Midbrain (tissue), 1 donor: ENCODE data around the gene HIPK3.
A peak's percentile ranks its signal among the peaks of the same experiment; 100 is the strongest.
"Not testable (repeated sequence)": the region's sequence is repeated elsewhere in the genome, so short reads cannot be mapped to it uniquely, and the experiment has no call there.

Experiments
- DNase-seq: peaks from one replicate; lab custom pipeline; 2025; lab: John Stamatoyannopoulos, UW

HIPK3 gene

DNA sequence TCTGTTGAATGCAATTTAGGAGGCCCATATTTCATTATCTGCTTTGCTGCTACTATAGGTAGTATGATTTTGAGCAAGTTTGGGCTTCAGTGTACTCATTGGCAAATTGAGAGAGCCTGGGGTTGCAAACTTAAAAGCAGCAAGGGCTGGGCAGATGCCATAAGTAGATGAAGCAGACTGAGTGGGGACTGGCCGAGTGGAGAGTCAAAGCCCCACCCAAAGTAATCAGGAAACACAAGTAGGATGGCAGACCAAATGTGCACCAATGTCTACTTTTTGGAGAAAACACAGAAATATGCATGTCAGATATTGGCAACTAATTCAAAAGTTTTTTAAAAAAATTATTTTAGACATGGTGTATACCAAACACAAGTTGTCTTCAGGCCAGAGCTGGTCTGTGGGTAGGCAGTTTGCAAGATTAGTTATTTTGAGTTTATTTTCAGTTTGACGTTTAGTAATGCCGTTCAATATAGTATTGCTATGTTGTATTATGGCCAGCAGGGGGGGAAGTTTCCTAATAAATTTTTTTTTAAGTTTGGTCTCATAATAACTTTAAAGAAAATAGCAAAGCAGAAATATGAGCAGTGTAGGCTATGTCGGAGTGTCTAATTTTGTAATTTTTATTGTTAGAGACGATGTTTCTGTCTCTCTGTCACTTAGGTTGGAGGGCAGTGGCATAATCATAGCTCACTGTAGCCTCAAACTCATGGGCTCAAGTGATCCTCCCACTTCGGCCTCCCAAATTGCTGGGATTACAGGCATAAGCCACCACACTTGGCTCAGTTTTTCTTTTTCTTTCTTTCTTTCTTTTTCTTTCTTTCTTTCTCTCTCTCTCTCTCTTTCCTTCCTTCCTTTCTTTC lies 105.1 kb downstream of the HIPK3 start:
- DNase-seq, result peak; percentile 46

DNA sequence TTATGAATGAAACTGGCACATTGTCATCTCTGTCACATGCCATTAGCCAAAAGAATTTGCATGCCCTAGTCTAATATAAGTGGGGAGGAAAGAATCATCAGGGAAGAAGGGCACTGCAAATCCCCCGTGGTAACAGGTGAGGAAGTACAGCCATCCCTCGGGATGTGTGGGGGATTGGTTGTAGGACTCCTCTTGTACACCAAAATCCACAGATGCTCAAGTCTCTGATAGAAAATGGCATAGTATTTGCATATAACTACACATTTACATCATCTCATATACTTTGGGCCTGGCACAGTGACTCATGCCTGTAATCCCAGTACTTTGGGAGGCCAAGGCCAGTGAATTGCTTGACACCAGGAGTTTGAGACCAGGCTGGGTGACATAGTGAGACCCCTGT lies 109.7 kb downstream of the HIPK3 start:
- no peak for DNase-seq

DNA sequence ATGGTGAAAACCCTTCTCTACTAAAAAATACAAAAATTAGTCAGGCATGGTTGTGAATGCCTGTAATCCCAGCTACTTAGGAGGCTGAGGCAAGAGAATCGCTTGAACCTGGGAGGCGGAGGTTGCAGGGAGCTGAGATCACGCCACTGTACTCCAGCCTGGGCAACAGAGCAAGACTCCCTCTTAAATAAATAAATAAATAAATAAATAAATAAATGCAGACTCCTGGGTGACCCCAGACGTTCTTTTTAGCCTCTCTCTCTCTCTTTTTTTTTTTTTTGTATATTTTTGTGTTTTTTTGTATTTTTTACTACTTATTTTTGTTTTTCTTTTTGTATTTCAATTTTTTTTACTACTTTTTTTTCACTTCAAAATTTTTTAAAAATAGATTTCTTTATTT lies 111.3 kb downstream of the HIPK3 start:
- DNase-seq, result not testable (repeated sequence)

DNA sequence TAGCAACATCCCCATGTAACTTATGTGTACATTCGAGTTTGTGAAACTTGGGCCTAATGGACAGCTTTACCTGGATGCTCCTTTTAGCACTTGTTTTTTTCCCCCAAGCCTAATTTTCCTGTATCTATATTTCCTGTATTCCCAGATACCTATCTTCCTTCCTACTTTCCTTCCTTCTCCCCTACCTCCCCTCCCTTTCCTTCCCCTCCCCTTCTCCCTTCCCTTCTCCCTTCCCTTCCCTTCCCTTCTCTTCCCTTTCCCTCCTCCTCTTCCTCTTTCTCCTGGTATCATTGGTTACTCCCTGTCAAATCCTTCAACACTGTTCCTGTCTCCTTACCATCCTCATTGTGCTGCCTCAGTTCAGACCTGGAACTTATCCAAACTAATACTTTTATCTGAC lies 111.8 kb downstream of the HIPK3 start:
- DNase-seq, result no peak

DNA sequence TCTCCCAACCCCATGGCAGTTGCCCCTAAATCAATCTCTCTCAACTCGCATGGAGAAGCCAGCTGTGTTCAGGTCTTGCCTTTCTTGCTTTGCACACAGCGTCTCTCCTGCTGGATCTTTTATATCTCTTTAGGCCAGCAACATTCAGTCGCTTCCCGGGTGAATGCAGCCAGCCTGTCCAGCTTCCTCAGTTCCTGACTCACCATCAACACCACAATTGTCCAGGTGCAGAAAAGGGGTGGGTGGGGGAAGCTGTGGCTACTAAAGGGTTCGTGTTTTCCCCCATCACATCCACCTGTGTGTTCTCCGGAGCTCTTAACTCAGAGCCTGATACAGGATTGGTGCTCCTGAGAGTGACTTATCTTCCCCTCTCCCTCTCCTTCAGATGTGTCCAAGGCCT lies 116.5 kb downstream of the HIPK3 start:
- DNase-seq, result no peak

DNA sequence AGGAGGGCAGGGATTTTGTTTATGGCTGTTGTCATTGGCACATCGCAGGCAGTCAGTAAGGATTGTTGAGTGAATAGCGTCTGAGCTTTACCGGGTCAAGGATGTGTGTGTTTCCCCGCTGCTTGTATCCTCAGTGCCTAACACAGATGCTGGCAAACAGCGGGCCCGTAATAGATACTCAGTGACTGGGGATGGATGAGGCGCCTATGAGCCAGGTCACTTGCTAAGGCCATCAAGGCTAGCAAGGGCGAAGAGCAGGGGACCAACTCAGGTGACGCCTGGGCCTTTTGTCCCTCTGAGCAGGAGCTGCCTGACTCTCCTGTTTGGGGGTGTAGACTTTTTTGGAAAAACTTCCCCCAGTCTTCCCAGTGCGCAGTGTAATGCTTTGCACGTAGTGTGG lies 118.1 kb downstream of the HIPK3 start:
- DNase-seq, result no peak

DNA sequence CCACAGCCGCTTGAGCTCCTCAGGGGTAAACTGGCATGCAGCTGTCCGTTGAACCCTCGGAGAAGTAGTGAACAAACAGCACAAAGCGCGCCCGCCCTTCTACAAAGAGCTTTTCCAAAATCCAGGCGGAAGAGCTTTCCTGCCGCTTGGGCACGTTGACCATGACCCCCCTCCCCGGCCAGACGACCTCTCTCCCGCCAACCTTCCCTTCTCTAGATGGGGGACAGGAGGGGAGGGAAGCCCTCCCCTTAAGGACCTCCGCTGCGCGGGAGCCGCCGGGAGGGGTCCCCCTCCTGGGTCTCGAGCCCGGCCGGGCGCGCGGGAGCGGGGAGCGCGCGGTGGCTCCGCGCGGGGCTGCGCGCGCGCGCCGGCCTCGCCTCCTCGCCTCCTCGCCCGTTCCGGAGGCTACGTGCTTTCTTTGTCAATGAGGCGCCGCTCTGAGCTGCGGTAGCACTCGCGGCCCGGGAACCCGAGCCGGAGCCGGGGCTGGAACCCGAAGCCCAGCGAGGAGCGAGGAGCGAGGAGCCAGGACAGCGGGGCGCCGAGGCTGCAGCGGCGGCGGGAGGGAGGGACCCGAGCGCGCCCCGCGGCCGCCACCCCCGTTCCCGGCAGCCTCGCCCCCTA lies 118.6 kb downstream of the HIPK3 start, which contains the start of gene KIAA1549L:
KIAA1549L (plus strand) TSS at position 421 of the 624 bp plus-strand sequence.
- peak; percentile 35 for DNase-seq

DNA sequence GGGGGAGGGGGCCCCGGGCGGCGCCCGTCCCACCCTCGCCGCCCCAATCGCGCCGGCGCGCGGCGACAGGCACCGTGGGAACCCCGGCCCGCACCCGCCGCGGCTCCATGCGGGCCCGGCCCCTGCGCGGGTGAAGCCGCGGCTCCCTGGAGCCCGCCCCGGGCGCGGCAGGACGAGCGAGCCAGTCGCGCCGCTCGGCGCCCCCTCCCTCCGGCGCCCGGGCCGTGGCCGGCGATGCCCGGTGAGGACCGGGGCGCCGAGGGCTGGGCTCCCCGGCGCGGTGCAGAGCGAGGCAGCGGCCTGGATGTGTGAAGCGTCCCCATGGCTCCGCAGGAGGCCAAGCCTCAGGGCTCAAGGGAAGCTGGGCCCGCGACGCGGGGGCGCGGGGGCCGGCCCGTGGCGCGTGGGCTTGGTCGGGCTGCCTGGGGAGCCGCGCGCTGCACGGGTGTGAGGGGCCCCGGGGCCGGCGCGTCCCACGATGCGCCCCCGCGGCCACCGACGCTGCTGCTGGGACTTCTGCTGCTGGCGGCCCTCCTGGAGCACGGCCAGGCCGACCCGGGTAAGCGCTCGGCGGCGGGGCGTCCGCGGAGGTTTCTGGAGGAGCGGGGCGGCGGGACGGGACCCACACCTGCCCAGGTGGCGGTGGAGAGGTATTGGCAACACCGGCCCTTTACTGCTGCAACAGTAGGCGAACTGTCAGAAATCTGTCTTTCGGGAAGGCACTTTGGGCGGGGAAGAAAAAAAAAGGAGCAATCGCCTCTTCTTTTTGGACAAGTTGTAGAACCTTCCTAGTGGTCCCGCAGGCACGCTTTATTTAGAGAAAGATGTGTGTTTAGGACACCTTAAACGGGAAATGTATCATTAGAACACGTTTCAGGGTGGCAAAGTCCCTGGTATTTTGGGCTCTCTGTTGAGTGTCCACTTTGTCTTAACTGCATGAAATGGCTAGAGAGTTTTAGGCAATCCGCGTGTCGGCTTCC lies 119.4 kb downstream of the HIPK3 start:
- no peak for DNase-seq

DNA sequence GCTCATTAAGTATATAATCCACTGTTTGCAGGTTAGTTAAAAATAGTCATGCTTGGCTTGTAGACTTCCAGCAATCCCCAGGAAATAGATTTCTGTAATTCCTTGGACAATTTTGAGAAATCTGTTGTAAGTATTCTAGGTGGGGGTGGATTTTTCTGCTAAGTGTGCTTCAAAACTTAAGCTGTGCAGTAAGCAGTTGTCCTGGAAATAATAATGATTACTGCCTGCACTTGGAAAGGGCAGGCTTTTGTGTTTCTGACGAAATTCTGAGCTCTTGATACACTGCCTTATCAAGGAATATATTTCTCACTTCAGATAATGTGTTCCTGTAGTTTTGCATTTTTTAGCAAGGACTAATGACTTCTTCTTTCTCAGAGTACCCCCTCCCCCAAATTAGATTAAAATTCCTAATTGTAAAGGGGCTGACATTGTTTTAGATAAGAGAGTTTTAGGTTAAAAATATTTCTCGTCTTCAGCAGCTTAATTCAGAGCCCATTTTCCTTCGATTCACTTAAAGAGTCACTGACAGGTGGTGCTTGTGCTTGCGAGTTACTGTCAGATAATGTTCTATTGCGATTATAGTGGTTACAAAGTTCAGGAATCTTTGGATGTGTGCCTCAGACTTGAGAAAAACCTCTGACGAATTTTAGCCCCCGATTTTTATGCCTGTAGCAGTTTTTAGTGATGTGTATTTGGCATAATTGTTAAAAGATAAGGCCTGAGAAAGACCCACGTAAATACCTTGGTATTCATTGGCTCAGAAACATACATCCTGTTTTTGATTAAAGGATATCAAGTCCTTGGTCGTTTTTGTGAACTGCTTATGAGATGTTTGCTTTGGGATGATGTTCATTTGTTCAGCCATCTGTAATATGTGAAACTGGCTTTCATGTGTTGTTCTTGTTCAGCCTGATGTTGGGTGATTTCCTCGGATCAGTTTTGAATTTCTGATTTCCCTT lies 120.5 kb downstream of the HIPK3 start:
- DNase-seq, result no peak

DNA sequence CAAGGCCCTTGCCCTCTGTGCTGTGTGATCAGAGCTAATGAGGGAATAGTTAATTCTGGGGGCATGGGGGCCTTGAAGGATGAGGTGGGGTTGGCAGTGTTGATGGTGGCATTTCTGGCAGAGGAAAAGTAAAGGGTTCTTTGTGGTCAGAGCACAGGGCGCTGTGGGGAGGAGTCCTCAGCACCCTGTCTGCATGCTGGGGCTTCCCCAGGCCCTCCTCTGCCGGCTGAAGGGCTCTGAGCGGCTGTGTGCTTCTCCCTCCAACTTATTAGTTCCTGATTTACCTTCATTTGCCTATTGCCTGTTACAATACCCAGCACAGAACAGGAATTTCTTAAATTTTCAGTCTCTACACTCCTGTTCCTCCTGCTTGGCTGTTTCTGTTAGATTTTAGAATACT lies 122.8 kb downstream of the HIPK3 start:
- no peak for DNase-seq

DNA sequence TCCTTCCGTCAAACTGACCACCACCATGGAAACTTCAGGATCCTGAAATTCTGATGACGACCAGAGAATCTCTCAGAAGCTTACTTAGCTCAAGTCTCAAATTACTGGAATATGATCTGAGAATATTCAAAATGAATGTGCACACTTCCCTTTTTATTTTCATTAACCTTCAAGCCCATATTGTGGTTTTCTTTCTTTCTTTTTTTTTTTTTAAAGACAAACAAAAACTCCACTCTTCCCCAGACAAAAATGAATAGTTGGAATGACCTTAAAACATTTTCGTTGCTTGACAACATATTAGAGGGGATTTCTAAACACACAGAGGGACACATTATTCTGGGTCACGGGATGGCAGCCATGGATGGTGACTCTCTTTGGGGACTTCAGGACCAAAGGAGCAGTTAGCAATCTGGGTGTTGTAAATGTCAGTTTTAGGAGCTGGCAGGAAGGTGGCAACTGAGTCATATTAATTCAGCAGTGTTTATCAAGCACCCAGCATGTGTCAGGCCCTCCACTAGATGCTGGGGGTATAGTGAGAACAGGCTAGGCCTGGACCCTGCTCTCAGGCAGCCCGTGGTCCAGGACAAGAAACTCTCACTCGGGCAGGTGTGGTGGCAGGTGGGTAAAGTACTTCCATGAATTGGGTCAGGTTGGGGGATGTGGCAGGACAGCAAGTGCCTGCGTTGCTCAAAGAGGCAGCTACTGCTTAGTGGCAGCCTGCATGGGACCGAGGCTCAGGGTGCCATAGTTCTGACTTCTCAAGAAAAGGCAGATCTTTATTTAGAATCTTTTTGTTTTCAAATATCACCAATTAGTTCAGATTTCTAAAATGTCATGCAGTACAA lies 126.1 kb downstream of the HIPK3 start:
- DNase-seq, result no peak

DNA sequence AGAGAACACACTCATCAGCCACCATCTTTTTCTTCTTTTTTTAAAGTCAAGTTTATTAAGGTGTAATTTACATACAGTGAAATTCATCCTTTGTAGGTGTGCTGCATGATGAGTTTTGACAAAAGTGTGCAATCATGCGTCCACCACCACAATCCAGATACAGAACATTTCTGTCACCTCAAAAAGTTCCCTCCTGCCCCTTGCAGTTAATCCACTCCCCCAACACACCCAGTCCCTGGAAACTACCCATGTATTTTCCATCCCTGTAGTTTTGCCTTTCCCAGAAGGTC lies 126.7 kb downstream of the HIPK3 start:
- DNase-seq, result no peak

DNA sequence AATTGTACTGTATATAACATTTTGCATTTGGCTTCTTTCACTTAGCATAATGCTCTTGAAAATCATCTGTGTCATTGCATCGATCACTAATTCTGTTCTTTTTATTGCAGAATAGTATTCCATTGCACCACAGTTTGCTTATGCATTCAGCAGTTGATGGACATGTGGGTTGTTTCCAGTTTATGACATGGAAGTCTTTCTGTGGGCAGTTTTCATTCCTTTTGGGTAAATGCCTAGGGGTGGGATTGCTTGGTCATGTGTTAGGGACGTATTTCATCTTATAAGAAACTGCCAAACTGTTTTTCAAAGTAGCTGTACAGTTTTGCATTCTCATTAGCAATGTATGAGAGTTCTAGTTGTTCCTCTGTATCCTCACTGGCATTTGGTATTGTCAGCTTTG lies 127.0 kb downstream of the HIPK3 start:
- no peak for DNase-seq

DNA sequence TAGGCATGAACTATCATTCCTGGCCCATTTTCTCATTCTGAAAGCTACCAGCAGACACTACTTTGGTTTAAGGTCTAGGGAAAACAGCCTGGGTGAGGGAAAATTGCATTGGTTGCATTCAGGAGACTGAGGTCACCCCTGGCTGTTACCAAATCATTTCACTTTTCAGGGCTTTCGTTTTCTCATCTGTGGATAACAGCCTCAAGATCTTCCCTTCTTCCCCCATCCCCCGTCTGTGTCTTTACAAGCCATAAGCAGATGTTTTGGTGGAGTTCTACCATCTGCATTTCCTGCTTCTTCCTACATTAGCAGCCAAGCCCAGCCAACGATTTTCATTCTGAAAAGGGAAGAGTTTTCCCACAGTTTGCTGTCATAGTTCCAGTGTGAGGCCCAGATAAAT lies 130.4 kb downstream of the HIPK3 start:
- no peak for DNase-seq

DNA sequence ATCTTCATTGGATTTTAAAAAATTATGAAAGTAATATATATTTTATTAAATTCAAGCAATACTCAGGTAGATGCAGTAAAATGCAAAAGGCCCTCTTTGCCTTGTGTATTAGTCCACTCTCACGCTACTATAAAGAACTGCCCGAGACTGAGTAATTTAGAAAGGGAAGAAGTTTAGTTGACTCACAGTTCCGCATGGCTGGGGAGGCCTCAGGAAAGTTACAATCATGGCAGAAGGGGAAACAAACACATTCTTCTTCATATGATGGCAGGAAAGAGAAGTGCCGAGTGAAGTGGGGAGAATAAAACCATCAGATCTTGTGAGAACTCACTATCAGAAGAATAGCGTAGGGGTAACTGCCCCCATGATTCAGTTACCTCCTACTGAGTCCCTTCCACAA lies 130.8 kb downstream of the HIPK3 start:
- DNase-seq, result no peak

DNA sequence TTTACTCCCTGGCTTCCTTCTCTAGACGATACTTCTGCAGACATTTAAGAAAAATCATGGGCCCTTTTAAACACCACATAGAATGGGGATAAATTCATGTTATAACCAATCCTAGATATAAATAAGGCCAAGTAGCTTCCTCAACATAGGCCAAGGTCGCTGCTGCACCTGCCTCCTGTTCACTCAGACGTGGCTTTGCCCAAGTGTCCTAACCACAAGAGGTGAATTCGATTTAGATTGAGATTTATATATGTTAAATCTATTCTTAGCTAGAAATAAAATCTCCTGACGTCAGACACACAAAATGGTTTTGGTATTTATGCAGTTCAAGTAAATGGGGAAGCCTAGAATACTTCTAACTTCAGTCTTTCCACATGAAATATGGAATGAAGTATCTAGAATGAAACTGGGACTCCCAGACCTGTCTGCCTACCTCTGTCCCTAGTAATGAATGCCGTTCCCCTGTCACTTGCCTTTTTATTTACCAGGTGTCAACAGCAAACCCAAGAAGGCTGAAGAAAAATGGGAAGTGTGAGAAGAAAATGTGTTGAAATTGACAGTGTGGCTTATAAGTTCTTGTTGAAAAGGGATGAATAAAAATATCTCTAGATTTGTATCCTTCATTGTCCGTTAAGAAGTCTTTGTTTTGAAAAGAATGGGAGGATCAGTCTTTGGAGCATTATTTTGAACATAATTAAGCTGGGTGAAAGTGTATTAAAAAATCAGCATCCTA lies 131.8 kb downstream of the HIPK3 start:
- no peak for DNase-seq

DNA sequence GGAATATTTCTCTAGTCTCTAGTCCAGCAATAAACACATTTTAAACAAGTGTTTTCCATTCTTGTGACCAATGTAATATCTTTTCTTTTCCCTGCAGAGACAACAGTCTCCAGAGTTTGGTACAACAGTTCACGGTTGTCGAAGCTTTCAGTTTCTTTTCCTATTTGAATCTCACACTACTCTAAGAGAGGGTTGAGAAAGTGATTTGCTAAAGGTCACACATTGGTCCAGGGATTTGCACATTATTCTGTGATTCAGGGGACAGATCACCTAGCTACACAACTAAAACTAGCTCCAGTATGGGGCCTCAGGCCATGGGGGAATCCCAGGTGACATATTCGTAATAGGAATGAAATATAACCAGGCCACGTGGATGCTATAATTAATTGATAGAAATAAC lies 132.5 kb downstream of the HIPK3 start:
- no peak for DNase-seq

DNA sequence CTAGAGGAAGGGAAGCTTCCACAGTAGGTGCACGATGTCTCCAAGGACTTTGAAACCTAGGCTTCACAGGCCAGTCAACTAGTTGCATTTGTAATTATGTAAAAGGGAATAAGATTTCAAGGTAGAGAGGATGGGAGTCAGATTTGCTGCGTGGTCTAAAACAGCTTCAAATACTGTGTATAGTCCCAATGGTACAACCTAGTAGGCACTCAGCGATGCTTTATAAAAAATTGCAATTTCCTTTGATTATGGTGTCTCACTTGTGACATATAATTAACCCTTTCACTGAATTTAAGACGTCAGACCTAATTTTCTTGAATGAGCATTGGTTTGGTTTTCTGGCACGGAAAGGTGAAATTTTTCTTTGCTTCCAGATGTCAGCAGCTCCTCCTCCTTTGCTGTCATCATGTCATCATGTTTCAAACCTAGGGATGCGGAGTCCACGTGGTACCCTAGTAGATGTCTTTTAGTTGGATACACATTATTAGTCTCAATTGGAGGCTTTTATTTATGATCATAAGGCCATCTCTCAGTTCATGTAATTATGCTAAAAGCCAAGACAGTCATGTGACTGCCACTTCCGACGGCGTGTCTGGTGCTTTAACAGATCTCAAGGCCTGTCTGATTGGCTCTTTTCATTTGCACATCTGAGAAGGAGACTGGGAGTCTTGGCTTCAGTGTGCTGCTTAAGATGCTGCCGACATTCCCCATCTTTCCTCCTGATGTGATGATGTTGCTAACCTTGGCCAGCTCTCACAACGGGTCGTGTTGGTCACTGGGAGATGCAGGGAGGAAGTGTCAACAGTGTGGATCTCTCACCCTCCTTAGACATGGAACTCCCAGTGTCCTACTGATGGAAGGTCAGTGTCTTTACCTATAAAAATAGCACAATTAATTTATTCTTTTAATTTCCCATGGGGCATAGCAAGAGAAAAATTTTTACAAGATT lies 134.0 kb downstream of the HIPK3 start:
- DNase-seq, result no peak

DNA sequence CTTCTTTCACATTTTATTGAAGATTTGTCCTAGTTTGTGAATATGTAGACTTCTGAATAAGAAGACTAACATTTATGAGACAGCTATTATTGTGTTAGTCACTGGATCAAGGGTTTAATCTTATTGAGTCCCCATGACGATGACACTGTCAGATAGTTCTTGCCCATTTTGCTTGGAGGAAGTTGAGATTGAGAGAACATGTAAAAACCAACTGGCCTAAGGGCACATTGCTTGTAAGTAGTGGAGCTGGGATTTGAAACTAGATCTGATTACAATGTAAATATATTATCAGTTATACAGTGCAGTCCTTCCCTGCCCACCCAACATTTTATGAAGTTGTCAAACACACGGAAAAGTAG lies 134.7 kb downstream of the HIPK3 start:
- no peak for DNase-seq
